Inflammatory macrophage treated with lipopolysaccharide for 1 hour (primary cell): ENCODE measurements around the gene FNBP1L.

Source experiments
- DNase-seq, 2 donors: peaks; one replicate each; pipeline ENCODE4 v3.0.0-alpha.2; 2020 to 2022

Gene FNBP1L

GRCh38 chr1:93495911-93496310, 48.0 kb downstream of the FNBP1L start:
- no peak for DNase-seq

DNA sequence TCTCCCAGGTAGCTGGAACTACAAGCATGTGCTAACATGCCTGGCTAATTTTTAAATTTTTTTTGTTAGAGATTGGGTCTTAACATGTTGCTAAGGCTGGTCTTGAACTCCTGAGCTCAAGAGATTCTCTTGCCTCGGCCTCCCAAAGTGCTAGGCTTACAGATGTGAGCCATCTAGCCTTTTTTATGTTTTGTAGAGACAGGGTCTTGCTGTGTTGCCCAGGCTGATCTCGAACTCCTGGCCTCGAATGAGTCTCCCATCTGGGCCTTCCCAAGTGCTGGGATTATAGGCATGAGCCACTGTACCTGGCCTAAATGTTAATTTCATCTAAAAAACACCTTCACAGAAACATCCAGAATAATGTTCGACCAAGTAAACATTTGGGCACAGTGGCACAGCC, 48.6 kb downstream of the FNBP1L start:
- DNase-seq: no peak

GRCh38 chr1:93499075-93499474, 51.2 kb downstream of the FNBP1L start:
- no peak for DNase-seq

GRCh38 chr1:93499533-93499932, 51.6 kb downstream of the FNBP1L start:
- no peak for DNase-seq

- no peak for DNase-seq
Measured at GRCh38 chr1:93500275-93500674, 52.4 kb downstream of the FNBP1L start.

DNA sequence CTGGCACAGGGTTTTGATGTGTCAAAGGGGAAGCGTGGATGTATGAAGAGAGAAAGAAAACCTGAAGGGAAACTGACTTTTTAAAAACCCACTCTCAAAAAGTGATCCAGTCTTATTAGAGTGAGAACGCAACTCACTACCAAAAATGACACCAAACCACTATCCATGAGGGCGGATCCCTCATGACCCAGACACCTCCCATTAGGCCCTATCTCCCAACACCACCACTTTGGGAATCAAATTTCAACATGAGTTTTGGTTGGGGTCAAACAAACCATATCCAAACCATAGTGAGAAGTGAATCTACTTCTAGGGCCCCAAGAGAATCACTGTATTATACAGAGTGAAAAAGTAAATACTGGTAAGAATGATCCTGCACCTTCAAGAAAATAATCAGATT, 53.5 kb downstream of the FNBP1L start:
- no peak for DNase-seq

DNA sequence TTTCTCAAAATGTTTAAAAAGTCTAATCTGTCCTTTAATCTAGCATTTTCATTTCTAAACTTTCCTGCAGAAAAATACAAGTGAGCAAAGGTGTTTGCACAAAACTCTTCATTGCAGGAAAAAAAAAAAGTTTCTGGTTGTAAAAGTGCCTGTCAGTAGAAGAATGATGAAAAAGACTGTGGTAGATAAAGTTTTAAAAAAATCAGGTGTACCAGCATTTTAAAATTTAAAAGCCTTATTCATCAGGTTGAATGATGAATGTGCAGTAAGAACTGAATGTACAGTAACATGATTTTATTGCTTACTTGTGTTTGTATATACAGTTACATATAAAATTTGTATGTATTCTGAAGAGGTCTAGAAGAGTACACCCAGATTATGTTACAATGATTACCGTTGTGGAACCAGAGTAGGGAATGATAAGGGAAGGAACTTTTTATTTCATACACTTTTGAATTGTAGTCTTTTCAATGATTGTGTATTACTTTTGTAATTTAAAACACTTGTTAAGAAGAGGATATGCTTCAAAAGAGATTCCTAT, 54.0 kb downstream of the FNBP1L start:
- DNase-seq: no peak

GRCh38 chr1:93502571-93502970, 54.7 kb downstream of the FNBP1L start:
- no peak for DNase-seq

GRCh38 chr1:93503163-93503562, 55.2 kb downstream of the FNBP1L start:
- no peak for DNase-seq

DNA sequence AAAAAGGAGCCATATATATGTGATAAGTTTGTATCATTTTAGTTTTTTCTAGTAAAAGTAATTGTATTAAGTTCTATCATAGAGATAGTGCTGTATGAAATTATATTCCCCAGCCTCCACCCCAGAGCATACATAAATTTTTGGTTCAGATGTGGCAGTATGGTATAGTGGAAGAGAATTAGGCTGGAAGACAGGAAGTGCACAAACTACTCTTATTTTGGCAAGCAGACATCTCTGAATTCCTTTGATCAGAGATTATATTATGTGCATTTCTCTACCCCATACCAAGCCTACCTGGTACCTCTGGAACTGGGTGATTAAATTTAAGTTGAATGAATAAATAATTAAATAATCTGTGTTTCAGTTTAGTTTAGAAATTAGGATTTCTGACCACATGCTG, 55.9 kb downstream of the FNBP1L start:
- no peak for DNase-seq

- no peak for DNase-seq
Measured at GRCh38 chr1:93504247-93505033, 56.5 kb downstream of the FNBP1L start.

GRCh38 chr1:93506126-93506525, 58.2 kb downstream of the FNBP1L start:
- no peak for DNase-seq

GRCh38 chr1:93516164-93516563, 68.2 kb downstream of the FNBP1L start:
- no peak for DNase-seq

DNA sequence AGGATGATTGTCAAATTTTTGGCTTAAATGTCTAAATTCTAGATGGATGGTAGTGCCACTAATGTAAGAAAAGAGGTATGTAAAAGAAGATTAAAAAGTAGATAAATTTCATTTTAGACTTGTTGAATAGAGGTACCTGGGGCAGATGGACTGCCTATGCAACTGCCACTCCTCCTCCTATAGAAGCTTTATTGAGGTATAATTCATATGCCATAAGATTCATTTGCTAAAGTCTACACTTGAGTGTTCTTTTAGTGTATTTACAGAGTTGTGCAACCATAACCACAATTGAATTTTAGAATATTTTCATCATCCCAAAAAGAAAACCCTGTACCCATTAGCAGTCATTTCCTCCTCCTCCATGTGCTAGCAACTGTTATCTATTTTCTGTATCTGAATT, 70.6 kb downstream of the FNBP1L start:
- no peak for DNase-seq

- DNase-seq: no peak
Measured at GRCh38 chr1:93519199-93519829, 71.4 kb downstream of the FNBP1L start.

GRCh38 chr1:93521618-93522017, 73.7 kb downstream of the FNBP1L start:
- no peak for DNase-seq

GRCh38 chr1:93522721-93523120, 74.8 kb downstream of the FNBP1L start:
- no peak for DNase-seq

DNA sequence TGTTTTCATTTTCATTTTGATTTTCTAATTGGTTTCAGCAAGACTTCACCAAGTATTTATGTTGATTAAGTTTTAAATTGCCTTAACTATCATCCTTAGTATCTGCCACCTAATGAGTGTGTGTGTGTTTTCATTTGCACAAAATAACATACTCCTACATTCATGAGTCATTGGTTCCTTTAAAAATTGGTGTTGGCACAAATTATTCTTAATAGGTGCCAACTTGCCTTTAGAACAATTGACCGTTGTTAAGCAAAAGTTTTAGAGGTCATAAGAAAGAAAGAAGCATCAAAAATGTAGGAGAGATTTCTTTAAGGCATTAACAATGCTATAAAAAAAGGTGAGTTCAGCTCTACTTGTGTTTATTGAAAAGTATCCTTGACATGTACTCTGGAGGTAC, 77.5 kb downstream of the FNBP1L start:
- DNase-seq: no peak

DNA sequence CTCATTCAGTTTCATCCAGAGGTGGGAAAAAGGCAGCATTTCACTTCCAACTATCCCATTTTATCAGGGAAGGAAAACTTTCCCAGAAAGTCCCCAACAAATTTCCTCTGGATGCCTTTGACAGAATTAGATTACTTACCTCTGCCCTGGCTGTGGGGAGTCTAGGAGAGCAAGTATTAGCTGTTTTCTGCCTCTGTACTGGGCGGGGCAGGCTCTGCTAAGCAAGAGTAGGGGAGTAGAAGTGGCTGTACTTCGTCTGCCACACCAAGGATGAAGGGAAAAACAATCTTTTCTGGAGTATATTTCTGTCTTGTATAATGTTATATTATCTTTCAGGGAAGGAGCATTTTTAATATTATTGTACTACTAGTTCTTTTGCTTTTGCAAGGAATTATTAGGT, 78.5 kb downstream of the FNBP1L start:
- DNase-seq: no peak

DNA sequence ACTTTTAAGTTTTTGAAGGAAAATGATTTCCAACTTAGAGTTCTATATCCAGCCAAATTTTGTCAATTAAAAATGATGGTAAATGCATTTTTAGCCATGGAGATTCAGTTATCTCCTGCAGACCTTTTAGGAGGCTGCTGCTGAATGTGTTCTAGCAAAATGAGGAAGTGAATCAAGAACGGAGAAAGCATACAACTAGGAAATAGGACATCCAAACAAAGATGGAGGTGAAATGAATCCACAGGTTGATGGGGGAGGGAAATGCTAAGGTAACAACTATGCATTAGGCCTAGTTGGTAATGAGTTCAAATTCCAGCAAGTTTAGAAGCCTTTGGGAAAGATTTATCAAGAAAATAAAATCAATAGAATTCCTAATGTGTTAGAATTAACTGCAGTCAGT, 80.5 kb downstream of the FNBP1L start:
- DNase-seq: no peak

- no peak for DNase-seq
Measured at GRCh38 chr1:93531193-93531592, 83.3 kb downstream of the FNBP1L start.

- DNase-seq: no peak
Measured at GRCh38 chr1:93532780-93533378, 85.0 kb downstream of the FNBP1L start.

DNA sequence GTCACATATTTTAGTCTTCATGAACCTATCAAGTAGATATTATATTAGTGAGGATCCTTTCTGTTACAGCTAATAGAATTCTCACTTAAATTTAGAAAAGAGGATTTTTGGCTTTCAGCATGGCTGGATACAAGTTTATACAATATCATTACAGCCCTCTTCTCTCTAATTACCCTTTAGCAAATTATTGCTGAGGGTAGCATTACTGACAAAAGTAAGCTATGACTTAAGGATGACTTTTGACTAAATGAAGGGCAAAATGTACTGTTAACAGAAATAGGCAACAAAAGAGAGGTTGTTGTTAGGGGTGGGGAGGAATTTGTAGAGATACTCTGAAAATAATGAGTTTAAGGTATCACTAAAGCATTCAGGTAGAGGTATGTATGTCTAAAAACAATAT, 85.8 kb downstream of the FNBP1L start:
- DNase-seq: no peak

GRCh38 chr1:93537396-93537795, 89.5 kb downstream of the FNBP1L start:
- peak in 1 of 2 donors; percentile 17 for DNase-seq
